ENCODE measurements around the gene NPDC1.

DNA sequence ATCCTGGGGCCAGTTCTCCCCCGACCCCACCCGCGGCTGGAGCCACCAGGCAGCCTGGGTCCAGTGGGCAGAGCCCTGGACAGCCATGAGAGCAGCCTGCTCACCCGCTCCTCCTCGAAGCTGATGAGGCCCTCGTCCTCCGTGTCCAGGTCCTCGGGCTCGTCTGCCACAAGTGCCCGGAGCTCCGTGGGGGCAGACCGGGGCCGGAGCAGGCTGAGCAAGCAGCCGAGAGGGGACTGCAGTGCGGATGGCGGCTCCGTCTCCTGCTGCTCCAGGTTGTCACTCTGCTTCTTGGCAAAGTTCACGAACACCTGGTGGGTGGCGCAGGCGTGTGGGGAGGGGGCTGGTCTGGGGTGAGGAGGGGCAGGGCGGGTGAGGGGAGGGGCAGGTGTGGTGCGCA lies 37.7 kb downstream of the NPDC1 start:
- TF ChIP-seq EZH2 (IDR thresholded peaks at IDR 0.05; ENCODE audit: insufficient read depth, poor library complexity, severe bottlenecking): no peak
- TF ChIP-seq EZH2phosphoT487 (IDR thresholded peaks at IDR 0.05; ENCODE audit: insufficient read depth, low read depth): no peak
